Esophagus (tissue), 2 donors: ENCODE data around the gene SGMS1. TPM values are rescaled to one million over a fixed set of nuclear protein-coding genes. Genes with fewer than 3 reads are reported as not detected.

Experiments
- H3K27ac ChIP-seq, 2 donors: one replicate each; pipeline ENCODE4 v1.5.1; 2013; ENCODE audit warnings: low read depth in 2 of 2, mild to moderate bottlenecking in 2 of 2, inconsistent platforms in 1 of 2, low read length in 1 of 2, moderate library complexity in 1 of 2
- H3K27me3 ChIP-seq, 2 donors: one replicate each; pipeline ENCODE4 v1.6.1; 2013; ENCODE audit warnings: low read length in 2 of 2, control low read depth in 1 of 2, mild to moderate bottlenecking in 1 of 2; ENCODE audit not compliant: insufficient read depth in 2 of 2, control insufficient read depth in 1 of 2
- H3K36me3 ChIP-seq, 2 donors: one replicate each; pipeline ENCODE4 v1.6.1; 2013; ENCODE audit warnings: low read length in 1 of 2; ENCODE audit not compliant: control insufficient read depth in 2 of 2, insufficient read depth in 2 of 2
- H3K4me1 ChIP-seq, 2 donors: one replicate each; pipeline ENCODE4 v1.6.1; 2013; ENCODE audit warnings: low read length in 1 of 2; ENCODE audit not compliant: control insufficient read depth in 2 of 2, insufficient read depth in 2 of 2
- H3K4me3 ChIP-seq, 2 donors: one replicate each; pipeline ENCODE4 v1.5.1; 2013; ENCODE audit warnings: low read length in 2 of 2, mild to moderate bottlenecking in 2 of 2, low read depth in 1 of 2, moderate library complexity in 1 of 2
- H3K9me3 ChIP-seq, 2 donors: one replicate each; pipeline ENCODE4 v1.6.1; 2013; ENCODE audit warnings: mild to moderate bottlenecking in 2 of 2, low read depth in 1 of 2, low read length in 1 of 2, moderate library complexity in 1 of 2; ENCODE audit not compliant: control insufficient read depth in 2 of 2, insufficient read depth in 1 of 2
- WGBS, 2 donors: extraction: QIAGEN DNeasy Blood & Tissue Kit; methylation state at CpG; one replicate each; pipeline ENCODE4 v1.1.7; 2013; 5-methylcytosine and 5-hydroxymethylcytosine counted together
- polyA plus RNA-seq, 2 donors: library from polyadenylated mRNA; stranded (reverse); fragments of 200-250 nt; gene quantifications; one replicate each; pipeline ENCODE4 v1.2.3, GENCODE V29; 2013
- donor health status: healthy with polysubstance abuse.
- donor health status: Bipolar disorder and iron deficiency.

Gene SGMS1
- polyA plus RNA-seq, 2 donors = 5.4 to 7.9 TPM

DNA sequence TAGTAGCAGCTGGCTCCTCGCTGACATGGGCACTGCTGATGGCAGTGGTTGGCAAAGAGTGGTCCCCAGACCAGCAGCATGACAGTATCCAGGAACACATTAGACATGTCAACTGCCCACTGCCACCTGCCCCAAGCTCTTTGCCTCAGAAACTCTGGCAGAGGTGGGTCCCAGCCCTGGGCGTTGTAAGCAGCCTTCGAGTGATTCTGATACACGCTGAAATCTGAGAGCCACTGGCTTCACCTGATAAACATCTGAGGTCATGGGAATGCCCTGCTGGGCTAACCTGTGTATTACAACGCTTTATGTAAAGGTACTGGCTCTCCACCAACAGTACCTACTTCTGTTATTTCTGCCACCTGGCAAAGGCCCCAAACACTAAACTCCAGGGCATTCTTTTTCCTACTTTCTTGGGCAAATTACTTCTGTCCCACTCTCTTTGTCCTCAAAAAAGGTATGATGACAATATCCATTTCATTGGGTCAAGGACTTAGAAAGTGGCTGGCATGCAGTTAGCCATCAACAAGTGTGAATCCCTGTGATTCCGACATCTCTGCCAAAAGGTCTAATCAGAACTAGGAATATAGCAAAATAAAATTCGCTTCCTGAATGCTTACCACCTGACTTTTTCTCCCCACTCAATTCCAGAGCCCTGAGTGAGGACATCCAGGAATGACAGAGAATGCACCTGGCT, 9.2 kb downstream of the SGMS1 start:
- no peak overlapping the region for H3K4me3 ChIP-seq
- 63 to 69% methylated on average over 7 of the region's 7 CpGs for WGBS, 2 donors
- no peaks in the 10 kb centered on the region for H3K9me3 ChIP-seq
- H3K36me3 ChIP-seq = no peaks in the 10 kb centered on the region
- H3K4me1 ChIP-seq = peaks cover 4 to 13% of the 10 kb centered on the region in 2 donors
- no peak overlapping the region for H3K27ac ChIP-seq
- H3K27me3 ChIP-seq = no peaks in the 10 kb centered on the region

DNA sequence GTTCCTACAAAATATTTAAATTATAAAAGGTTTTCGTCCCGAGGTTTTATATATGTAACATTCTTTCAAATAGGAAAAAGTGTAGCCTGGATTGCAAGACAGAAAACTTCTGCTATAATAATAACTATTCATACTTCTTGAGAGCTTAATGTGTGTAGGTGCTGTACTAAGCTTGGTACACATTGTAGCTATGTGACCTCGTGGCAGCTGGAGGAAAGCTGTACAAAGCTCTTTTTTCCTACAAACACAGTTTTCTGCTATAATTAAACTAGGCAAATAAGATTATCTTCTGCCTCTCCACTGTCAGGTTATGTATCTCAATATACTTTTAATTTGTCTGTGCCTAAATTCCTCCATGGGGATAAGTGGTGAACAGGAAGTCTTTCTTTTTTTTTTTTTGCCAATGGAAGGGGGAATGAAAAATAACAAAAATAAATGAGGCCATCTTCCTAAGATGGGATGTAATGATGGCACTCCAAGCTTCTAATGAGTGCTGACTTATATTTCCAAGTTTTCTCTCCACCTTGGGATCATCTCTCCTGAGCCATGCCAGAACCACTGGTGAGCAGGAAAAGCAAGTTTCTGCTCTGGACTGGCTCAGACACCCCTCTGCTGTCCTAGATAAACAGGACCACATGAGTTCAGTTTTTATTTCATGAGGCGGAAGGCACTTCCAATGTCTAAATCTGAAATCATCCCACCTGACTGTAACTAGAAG, 9.9 kb downstream of the SGMS1 start:
- WGBS, 2 donors = 66 to 80% methylated on average over 4 of the region's 4 CpGs
- no peak overlapping the region for H3K4me3 ChIP-seq
- H3K9me3 ChIP-seq = no peaks in the 10 kb centered on the region
- H3K27ac ChIP-seq = no peak overlapping the region
- peaks cover 4 to 13% of the 10 kb centered on the region in 2 donors for H3K4me1 ChIP-seq
- H3K36me3 ChIP-seq = no peaks in the 10 kb centered on the region
- no peaks in the 10 kb centered on the region for H3K27me3 ChIP-seq

DNA sequence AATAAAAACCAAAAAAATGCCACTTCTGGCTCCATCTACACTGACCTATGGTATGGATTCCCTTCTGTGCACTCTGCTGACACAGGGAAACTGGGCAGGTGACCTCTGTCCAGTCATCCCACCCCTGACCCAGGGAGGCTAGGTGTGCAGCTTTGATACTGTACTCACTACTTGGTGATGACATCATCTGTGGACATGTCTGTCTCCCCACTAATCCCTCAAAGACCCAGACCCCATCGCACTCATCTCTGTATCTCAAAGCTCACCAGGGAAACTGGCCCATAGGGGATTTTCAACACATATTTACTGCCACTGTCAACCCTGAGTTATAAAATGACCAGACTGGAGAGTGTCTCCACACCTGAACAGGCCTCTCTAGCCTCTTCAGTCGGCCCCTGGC, 10.6 kb downstream of the SGMS1 start:
- H3K27ac ChIP-seq = no peak overlapping the region
- peaks cover 4 to 13% of the 10 kb centered on the region in 2 donors for H3K4me1 ChIP-seq
- 63 to 67% methylated on average over 2 of the region's 2 CpGs for WGBS, 2 donors
- no peaks in the 10 kb centered on the region for H3K27me3 ChIP-seq
- H3K36me3 ChIP-seq = no peaks in the 10 kb centered on the region
- no peaks in the 10 kb centered on the region for H3K9me3 ChIP-seq
- no peak overlapping the region for H3K4me3 ChIP-seq

DNA sequence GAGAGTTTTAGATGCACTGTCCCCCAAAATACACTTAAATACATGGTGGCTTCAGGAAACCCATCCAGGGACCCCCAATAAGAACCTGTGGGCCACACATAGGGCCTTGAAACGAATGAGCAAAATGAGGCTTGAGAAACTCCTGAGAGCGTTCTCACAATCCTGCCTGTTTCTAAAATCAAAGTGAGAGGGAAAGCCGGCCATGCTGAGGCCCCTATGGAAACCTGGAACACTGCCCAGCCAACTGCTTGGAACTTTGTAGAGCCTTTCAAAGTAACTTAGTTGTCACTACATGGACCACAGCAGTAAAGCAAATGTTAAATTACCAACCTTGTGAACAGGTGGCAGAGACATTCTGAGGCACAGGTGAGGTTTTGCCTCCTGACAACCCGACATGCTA, 13.4 kb downstream of the SGMS1 start:
- no peaks in the 10 kb centered on the region for H3K36me3 ChIP-seq
- WGBS, 2 donors = 64 to 73% methylated on average over 4 of the region's 4 CpGs
- H3K27ac ChIP-seq = no peak overlapping the region
- no peaks in the 10 kb centered on the region for H3K9me3 ChIP-seq
- no peaks in the 10 kb centered on the region for H3K27me3 ChIP-seq
- H3K4me1 ChIP-seq = peaks cover 4 to 13% of the 10 kb centered on the region in 2 donors
- H3K4me3 ChIP-seq = no peak overlapping the region

DNA sequence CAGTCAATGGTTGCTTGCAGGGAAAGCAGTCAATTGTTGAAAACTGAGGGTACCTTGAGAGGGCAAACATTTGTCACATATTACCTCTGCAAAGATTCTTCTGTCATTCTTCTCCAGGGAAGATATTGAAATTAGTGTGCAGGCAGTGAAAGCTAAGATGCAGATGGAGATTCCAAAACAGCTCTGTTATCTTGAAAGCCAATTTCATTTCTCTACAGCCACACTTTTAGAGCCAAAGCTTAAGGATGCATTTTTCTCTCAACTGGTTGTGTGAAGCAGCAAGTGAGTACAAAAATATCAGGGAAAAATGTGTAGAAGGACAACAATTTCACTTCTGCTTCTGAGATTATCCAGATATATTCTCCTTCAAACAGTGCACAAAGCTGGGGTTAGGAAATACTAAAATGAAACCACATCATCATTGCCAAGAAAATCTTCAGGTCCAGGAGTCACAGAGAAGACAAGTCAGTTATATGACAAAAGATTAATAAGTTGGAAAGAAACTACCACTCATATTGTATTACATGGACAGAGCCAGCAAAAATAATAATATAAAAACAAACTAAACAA, 16.3 kb downstream of the SGMS1 start:
- Histone ChIP-seq H3K36me3 (no peaks in the 10 kb centered on the region), H3K4me3 (no peak overlapping the region), H3K27ac (no peak overlapping the region), H3K9me3 (no peaks in the 10 kb centered on the region), H3K27me3 (no peaks in the 10 kb centered on the region), H3K4me1 (peaks cover 6 to 8% of the 10 kb centered on the region in 2 donors)

DNA sequence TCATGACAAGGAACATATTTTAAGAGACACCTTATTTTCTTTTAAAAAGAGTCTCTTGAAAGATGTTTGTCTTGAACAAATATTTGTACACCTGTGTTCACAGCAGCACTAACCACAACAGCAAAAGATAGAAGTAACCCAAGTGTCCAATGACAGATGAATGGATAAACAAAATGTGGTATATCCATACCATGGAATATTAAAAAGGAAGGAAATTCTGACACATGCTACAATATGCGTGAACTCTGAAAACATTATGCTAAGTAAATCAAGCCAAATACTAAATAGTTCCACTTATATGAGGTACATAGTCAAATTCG, 17.8 kb downstream of the SGMS1 start:
- no peaks in the 10 kb centered on the region for H3K27me3 ChIP-seq
- 86 to 93% methylated on average over 2 of the region's 2 CpGs for WGBS, 2 donors
- H3K4me3 ChIP-seq = no peak overlapping the region
- H3K9me3 ChIP-seq = no peaks in the 10 kb centered on the region
- peaks cover 6 to 7% of the 10 kb centered on the region in 2 donors for H3K4me1 ChIP-seq
- no peaks in the 10 kb centered on the region for H3K36me3 ChIP-seq
- no peak overlapping the region for H3K27ac ChIP-seq

DNA sequence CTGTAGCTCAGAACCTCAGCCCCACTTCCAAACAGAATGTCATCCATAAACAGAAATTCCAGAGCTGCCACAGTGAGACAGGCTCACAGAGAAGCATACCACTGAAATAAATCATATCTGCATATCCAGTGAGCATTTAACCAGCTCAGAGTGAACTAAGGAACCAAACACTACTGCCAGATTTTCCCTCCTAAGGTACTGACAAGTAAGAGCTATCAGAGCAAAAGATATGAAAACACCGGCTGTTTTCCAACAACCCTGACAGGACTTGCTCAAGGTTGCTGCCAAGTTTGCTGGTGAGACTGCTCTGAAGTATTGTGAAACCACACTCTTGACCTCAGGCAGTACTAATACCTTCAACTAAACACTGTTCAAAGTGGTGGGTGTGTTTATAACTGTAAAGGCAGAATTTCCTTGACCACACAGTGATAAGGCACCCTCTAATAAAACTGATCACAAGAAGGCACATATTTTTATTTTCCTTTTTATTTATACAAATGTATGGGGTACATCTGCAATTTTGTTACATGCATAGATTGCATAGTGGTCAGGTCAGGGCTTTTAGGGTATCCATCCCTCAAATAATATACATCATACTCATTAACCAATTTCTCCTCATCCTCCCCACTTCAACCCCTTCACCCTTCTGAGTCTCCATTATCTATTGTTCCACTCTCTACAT, 18.3 kb downstream of the SGMS1 start:
- H3K27ac ChIP-seq = peak overlapping the region; percentile 21 to 68
- H3K4me3 ChIP-seq = no peak overlapping the region
- no peaks in the 10 kb centered on the region for H3K9me3 ChIP-seq
- no peaks in the 10 kb centered on the region for H3K27me3 ChIP-seq
- peaks cover 6% of the 10 kb centered on the region in 2 donors for H3K4me1 ChIP-seq
- WGBS, 2 donors = 13 to 19% methylated on average over 1 of the region's 1 CpG
- no peaks in the 10 kb centered on the region for H3K36me3 ChIP-seq

DNA sequence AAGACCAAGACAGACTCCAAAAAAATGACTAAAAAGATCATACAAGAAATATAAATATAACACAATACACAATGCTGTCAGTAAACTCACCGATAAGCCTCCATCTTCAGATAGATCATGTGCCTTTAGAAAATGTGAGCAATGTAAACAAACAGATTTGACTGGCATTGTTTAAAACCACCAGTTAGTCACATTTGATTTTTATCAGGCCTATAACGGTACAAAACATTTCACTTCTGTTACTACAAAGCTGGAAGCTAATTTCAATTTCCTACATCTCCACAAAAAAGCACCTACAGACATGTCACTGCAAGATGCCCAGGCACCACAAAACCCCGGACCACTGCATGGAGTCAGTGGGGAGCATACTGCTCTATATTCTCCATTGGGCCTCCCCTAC, 18.9 kb downstream of the SGMS1 start:
- H3K4me1 ChIP-seq = peaks cover 6% of the 10 kb centered on the region in 2 donors
- no peaks in the 10 kb centered on the region for H3K9me3 ChIP-seq
- H3K4me3 ChIP-seq = no peak overlapping the region
- WGBS, 2 donors = 14 to 21% methylated on average over 3 of the region's 3 CpGs
- no peaks in the 10 kb centered on the region for H3K36me3 ChIP-seq
- no peaks in the 10 kb centered on the region for H3K27me3 ChIP-seq
- H3K27ac ChIP-seq = peak overlapping the region; percentile 21 to 68

DNA sequence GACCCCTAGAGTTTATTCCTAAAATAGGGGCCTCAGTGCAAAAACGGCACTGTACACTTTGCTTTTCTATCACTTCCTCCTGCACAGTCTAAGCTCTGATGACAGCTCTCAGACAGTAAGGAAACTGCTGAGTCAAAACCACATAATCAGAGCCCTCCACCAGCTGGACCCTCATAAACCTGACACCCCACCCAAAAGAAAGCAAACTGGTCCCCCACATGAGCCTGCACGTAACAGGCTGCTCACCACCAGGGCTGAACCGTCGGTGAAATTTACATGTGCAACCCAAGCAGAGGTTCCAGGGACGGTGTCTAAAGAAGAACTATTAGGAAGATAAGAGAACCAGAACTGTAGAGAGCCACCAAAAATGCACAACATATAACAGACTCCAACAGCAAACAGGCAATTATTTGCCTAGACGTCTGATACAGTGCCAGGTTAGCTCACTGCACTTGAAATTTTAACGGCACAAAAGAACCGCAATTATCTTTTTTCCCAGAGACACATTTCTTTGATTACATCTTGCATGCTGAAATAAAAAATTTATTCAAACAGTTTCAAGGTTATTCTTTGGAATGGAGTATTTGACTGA, 19.6 kb downstream of the SGMS1 start:
- WGBS, 2 donors = 21 to 32% methylated on average over 8 of the region's 8 CpGs
- Histone ChIP-seq H3K9me3 (no peaks in the 10 kb centered on the region), H3K27me3 (no peaks in the 10 kb centered on the region), H3K4me1 (peaks cover 6% of the 10 kb centered on the region in 2 donors), H3K27ac (peak overlapping the region; percentile 71 to 80), H3K4me3 (no peak overlapping the region), H3K36me3 (no peaks in the 10 kb centered on the region)
